Endothelial cell (in vitro differentiated cells): ENCODE results near the gene CCDC88A. TPM values are rescaled to one million over a fixed set of nuclear protein-coding genes. Genes with fewer than 3 reads are reported as not detected.
"Not testable (repeated sequence)": the region's sequence is repeated elsewhere in the genome, so short reads cannot be mapped to it uniquely, and the experiment has no call there.

ENCODE experiments used
- DNase-seq: peaks from one replicate; pipeline ENCODE4 v3.0.0; 2021; ENCODE audit warnings: low spot score
- H3K27ac Mint-ChIP-seq: one replicate; pipeline ENCODE4 v1.8.0; 2021; ENCODE audit warnings: mixed read lengths, inconsistent platforms; ENCODE audit not compliant: unreplicated experiment
- H3K27me3 Mint-ChIP-seq: one replicate; pipeline ENCODE4 v1.8.0; 2021; ENCODE audit warnings: mild to moderate bottlenecking, moderate library complexity, mixed read lengths, inconsistent platforms; ENCODE audit not compliant: unreplicated experiment
- H3K36me3 Mint-ChIP-seq: one replicate; pipeline ENCODE4 v1.8.0; 2021; ENCODE audit warnings: mild to moderate bottlenecking, low read depth, mixed read lengths, inconsistent platforms; ENCODE audit not compliant: unreplicated experiment
- H3K4me1 Mint-ChIP-seq: one replicate; pipeline ENCODE4 v1.8.0; 2021; ENCODE audit warnings: mild to moderate bottlenecking, mixed read lengths, inconsistent platforms; ENCODE audit not compliant: unreplicated experiment
- H3K4me3 Mint-ChIP-seq: one replicate; pipeline ENCODE4 v1.8.0; 2021; ENCODE audit warnings: mild to moderate bottlenecking, mixed read lengths, inconsistent platforms; ENCODE audit not compliant: unreplicated experiment
- H3K9me3 Mint-ChIP-seq: one replicate; pipeline ENCODE4 v1.8.0; 2021; ENCODE audit warnings: mixed read lengths, inconsistent platforms; ENCODE audit not compliant: unreplicated experiment
- CTCF ChIP-seq: fragments of 200-600 bp; sonication (generic); IDR thresholded peaks from one replicate; pipeline ENCODE4 v1.5.0; 2021; ENCODE audit warnings: antibody characterized with exemption; ENCODE audit not compliant: unreplicated experiment
- total RNA-seq: library from RNA; stranded (reverse); fragmentation: NEBNext Ultra II Directional; extraction: Animal tissue kit (Norgen Biotek cat#: 25700); gene quantifications from one replicate; pipeline ENCODE4 v1.2.1, GENCODE V29; 2021; ENCODE audit not compliant: unreplicated experiment

Gene CCDC88A
- total RNA-seq, 1 donor from 2014 or later, result 98.7 TPM

GRCh38 chr2:55277310-55277709 is 142.3 kb downstream of the CCDC88A start:
- Mint-ChIP-seq H3K36me3 (no peaks in the 10 kb centered on the region), H3K27ac (no peak overlapping the region), H3K4me3 (no peak overlapping the region), H3K9me3 (no peaks in the 10 kb centered on the region), H3K4me1 (peaks cover 17% of the 10 kb centered on the region), H3K27me3 (peaks cover 3% of the 10 kb centered on the region)
- TF ChIP-seq CTCF, result no peak
- DNase-seq, result no peak

GRCh38 chr2:55274346-55274745 is 145.3 kb downstream of the CCDC88A start:
- not testable (repeated sequence) for H3K36me3 Mint-ChIP-seq, H3K4me3 Mint-ChIP-seq, H3K27ac Mint-ChIP-seq, H3K27me3 Mint-ChIP-seq, DNase-seq, H3K9me3 Mint-ChIP-seq, H3K4me1 Mint-ChIP-seq

- H3K9me3 Mint-ChIP-seq, result no peaks in the 10 kb centered on the region
- TF ChIP-seq CTCF, result no peak
- peaks cover 10% of the 10 kb centered on the region for H3K4me1 Mint-ChIP-seq
- no peaks in the 10 kb centered on the region for H3K36me3 Mint-ChIP-seq
- peak overlapping the region; percentile 93 for H3K4me3 Mint-ChIP-seq
- peaks cover 9% of the 10 kb centered on the region for H3K27me3 Mint-ChIP-seq
- peak overlapping the region; percentile 95 for H3K27ac Mint-ChIP-seq
- no peak for DNase-seq
Measured at GRCh38 chr2:55269645-55269990, 150.0 kb downstream of the CCDC88A start.

GRCh38 chr2:55268907-55269644 is 150.6 kb downstream of the CCDC88A start, which contains the start of gene MTIF2:
Gene MTIF2, minus strand, starts transcription at chr2:55269231. Its CDS starts 5,373 bp downstream, at chr2:55263858.
- Mint-ChIP-seq H3K9me3 (no peaks in the 10 kb centered on the region), H3K27me3 (peaks cover 9% of the 10 kb centered on the region), H3K4me1 (peaks cover 10% of the 10 kb centered on the region), H3K4me3 (peak within 1 kb of the TSS; percentile 93), H3K27ac (peak within 1 kb of the TSS; percentile 95), H3K36me3 (no peaks in the 10 kb centered on the region)
- peak; percentile 91 for DNase-seq
- no peak for TF ChIP-seq CTCF

- Mint-ChIP-seq H3K4me3 (peak overlapping the region; percentile 93), H3K27me3 (peaks cover 9% of the 10 kb centered on the region), H3K27ac (peak overlapping the region; percentile 95), H3K36me3 (no peaks in the 10 kb centered on the region), H3K4me1 (peaks cover 10% of the 10 kb centered on the region), H3K9me3 (no peaks in the 10 kb centered on the region)
- DNase-seq, result no peak
- TF ChIP-seq CTCF, result no peak
Measured at GRCh38 chr2:55268288-55268906, 151.3 kb downstream of the CCDC88A start.

GRCh38 chr2:55259586-55259985 is 160.1 kb downstream of the CCDC88A start:
- H3K27ac Mint-ChIP-seq, H3K4me3 Mint-ChIP-seq, H3K27me3 Mint-ChIP-seq, H3K36me3 Mint-ChIP-seq, H3K4me1 Mint-ChIP-seq, DNase-seq, H3K9me3 Mint-ChIP-seq: not testable (repeated sequence)
